Upper lobe of left lung (tissue), 6 donors: ENCODE measurements around the gene PDE4C. TPM values are rescaled to one million over a fixed set of nuclear protein-coding genes. Genes with fewer than 3 reads are reported as not detected.

Source experiments
- ATAC-seq, 2 donors: fragments of 200-7000 bp; cut with Tn5 transposase; one replicate each; pipeline ENCODE4 v1.9.1; 2022; ENCODE audit warnings: mild to moderate bottlenecking in 2 of 2, moderate library complexity in 2 of 2; ENCODE audit not compliant: low FRiP score in 2 of 2
- DNase-seq, 2 donors: peaks; one replicate each; pipeline ENCODE4 v3.0.0-alpha.2; 2019 to 2020
- H3K27ac ChIP-seq, 4 donors: fragments of 200-600 bp; sonication (generic); one replicate each; pipeline ENCODE4 v1.5.1; 2016 to 2019
- H3K27me3 ChIP-seq, 4 donors: fragments of 200-600 bp; sonication (generic); one replicate each; pipeline ENCODE4 v1.5.1; 2017 to 2019
- H3K36me3 ChIP-seq, 4 donors: fragments of 200-600 bp; sonication (generic); one replicate each; pipeline ENCODE4 v1.5.1; 2016 to 2019
- H3K4me1 ChIP-seq, 4 donors: fragments of 200-600 bp; sonication (generic); one replicate each; pipeline ENCODE4 v1.5.1; 2018 to 2019
- H3K4me3 ChIP-seq, 4 donors: fragments of 200-600 bp; sonication (generic); one replicate each; pipeline ENCODE4 v1.5.1; 2017 to 2019; ENCODE audit warnings: mild to moderate bottlenecking in 2 of 4, moderate library complexity in 1 of 4
- H3K9me3 ChIP-seq, 4 donors: fragments of 200-600 bp; sonication (generic); one replicate each; pipeline ENCODE4 v1.5.1; 2018 to 2019
- CTCF ChIP-seq, 6 experiments: fragments of 450-650 bp in 4 of 6; fragments of 200-600 bp in 2 of 6; sonication (generic) in 2 of 6; IDR thresholded peaks; one replicate each; pipeline ENCODE4 v1.5.1; 2016 to 2019; ENCODE audit warnings: antibody characterized with exemption in 6 of 6
- EP300 ChIP-seq, 4 donors: sonication (generic); formaldehyde crosslinking; IDR thresholded peaks; one replicate each; pipeline ENCODE4 v1.5.1; 2017; ENCODE audit warnings: antibody characterized with exemption in 4 of 4, control low read depth in 2 of 4
- POLR2A ChIP-seq, 4 donors: fragments of 450-650 bp; IDR thresholded peaks; one replicate each; pipeline ENCODE4 v1.5.1; 2016 to 2017; ENCODE audit warnings: antibody characterized with exemption in 4 of 4, mild to moderate bottlenecking in 2 of 4
- POLR2AphosphoS5 ChIP-seq, 2 donors: sonication (generic); formaldehyde crosslinking; IDR thresholded peaks; one replicate each; pipeline ENCODE4 v1.5.1; 2017; ENCODE audit warnings: antibody characterized with exemption in 2 of 2
- WGBS, 2 donors: methylation state at CpG; one replicate each; pipeline ENCODE4 v1.1.5; 2017 to 2018; 5-methylcytosine and 5-hydroxymethylcytosine counted together
- total RNA-seq, 6 donors: library from RNA; depleted of rRNA in 4 of 6; stranded (reverse); fragments of >200 nt in 4 of 6; gene quantifications; one replicate each; pipeline versions ENCODE4 v1.1.0 to v1.2.1, GENCODE V29; 2016 to 2021
- donor health status: DM: no; HTN: no; CAD: no; lungs with moderate emphysema.
- donor health status: DM: no; HTN: yes; CAD: no; lungs with severe emphysema.

PDE4C gene
- total RNA-seq, 6 donors from 2014 or later: 6.4 to 479 (median 21.0) TPM

DNA sequence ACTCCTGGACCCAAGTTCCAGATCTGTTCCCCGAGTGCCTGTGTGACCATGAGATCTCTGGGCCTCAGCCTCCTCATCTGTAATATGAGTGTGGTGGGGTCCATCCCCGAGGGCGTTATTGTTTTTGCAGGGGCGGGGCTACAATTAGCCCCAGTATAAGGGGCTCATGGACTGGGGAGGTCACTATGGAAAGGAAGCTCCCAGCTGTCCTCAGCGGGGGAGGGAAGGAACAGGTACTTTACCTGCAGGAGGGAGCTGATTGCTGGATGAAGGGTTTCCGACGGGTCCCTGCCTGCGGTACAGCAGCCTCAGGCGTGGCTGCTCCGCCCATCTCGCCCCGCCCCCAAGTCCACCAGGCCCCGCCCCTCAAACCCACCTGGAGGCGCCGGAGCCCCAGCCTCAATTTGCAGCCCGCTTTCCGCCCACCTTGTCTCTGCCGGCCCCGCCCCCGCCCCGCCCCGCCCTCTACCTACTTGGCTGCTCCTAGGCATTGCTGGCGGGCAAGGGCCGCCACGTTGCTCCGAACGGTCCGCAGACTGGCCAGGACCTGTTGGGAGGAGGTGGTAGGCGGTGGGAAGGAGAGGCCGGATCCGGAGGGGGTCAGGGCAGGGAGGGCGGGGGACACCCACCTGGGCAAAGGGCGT, 5.5 kb downstream of the PDE4C start:
- H3K4me3 ChIP-seq: no peak overlapping the region

DNA sequence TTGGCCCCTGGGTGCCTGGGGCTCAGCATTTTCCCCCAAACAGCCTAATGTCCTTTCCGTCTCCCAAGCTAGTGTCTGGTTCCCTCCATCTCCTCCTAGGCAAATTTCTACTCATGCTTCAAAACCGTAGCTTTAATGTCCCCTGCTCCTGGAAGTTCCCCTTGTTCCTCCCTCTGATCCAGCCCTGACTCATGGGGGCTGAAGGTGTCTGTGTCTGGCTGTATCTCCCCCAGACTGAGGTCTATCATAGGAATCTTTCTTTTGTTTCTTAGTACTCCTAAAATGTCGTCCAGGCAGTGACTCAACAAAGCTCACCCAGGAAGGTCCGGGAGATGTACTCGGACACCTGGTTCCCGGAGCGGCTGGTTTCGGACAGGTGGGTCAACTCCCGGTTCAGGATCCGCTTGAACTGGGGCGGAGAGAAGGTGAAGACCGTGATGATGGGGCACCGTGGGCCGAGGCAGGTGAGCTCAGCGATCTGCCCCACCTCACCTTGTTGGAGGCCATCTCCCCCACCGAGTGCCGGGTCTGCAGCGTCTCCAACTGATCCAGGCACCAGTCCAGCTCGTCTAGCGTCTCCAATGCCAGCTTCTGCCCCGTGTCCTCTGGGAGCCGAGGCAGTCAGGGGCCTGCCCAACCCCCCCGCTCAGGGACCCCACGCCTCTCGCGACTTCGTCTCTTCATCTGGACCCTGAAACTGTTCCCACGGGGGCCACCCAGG, 6.2 kb downstream of the PDE4C start:
- DNase-seq (no peak), ATAC-seq (no peak)
- H3K4me3 ChIP-seq: no peak overlapping the region
- H3K4me1 ChIP-seq: peaks cover 5 to 19% (median 15%) of the 10 kb centered on the region in 4 donors
- no peaks in the 10 kb centered on the region for H3K9me3 ChIP-seq
- WGBS, 2 donors: 72 to 81% methylated on average over 20 to 28 of the region's 28 CpGs
- TF ChIP-seq EP300 (IDR thresholded peaks at IDR 0.05): no peak
- no peak for TF ChIP-seq POLR2A (IDR thresholded peaks at IDR 0.05)
- no peak for TF ChIP-seq CTCF (IDR thresholded peaks at IDR 0.05)
- TF ChIP-seq POLR2AphosphoS5 (IDR thresholded peaks at IDR 0.05): no peak
- no peak overlapping the region for H3K27ac ChIP-seq
- H3K36me3 ChIP-seq: no peaks in the 10 kb centered on the region
- peaks cover 0 to 8% (median 2%) of the 10 kb centered on the region in 4 donors for H3K27me3 ChIP-seq

More for the DNA sequence above, 5.5 kb downstream of the PDE4C start:
- Histone ChIP-seq H3K4me1 (peaks cover 11 to 26% (median 21%) of the 10 kb centered on the region in 4 donors), H3K36me3 (no peaks in the 10 kb centered on the region), H3K9me3 (no peaks in the 10 kb centered on the region), H3K27ac (no peak overlapping the region), H3K27me3 (peaks cover 0 to 13% (median 9%) of the 10 kb centered on the region in 4 donors)
- DNase-seq: peak in 1 of 2 donors; percentile 64
- TF ChIP-seq POLR2A (IDR thresholded peaks at IDR 0.05) (no peak), POLR2AphosphoS5 (IDR thresholded peaks at IDR 0.05) (no peak), EP300 (IDR thresholded peaks at IDR 0.05) (no peak), CTCF (IDR thresholded peaks at IDR 0.05) (no peak)
- ATAC-seq: no peak
- WGBS, 2 donors: 13 to 29% methylated on average over 7 to 26 of the region's 33 CpGs

DNA sequence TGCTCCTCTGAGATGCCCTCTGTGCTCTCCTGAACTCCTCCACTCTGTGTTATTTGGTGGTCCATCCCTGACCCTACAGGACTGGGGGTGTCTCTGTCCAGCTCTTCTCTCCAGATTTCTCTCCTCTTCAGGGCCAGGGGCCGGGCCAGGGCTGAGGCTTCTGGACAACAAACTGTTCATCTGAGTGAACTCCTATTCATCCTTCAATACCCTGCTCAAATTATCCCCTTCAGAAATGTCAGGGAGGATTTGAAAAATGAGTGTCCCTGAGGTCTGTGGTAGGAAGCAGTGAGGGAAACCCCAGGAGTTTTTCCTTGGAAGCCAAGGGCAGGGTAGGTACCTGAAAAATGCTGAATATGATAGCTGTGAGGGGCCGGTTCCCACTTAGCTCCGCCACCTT, 7.6 kb downstream of the PDE4C start:
- Histone ChIP-seq H3K4me1 (peaks cover 0 to 8% (median 2%) of the 10 kb centered on the region in 4 donors), H3K27me3 (peaks cover 0 to 4% (median 0%) of the 10 kb centered on the region in 4 donors), H3K27ac (no peak overlapping the region), H3K9me3 (no peaks in the 10 kb centered on the region), H3K36me3 (no peaks in the 10 kb centered on the region), H3K4me3 (no peak overlapping the region)
- WGBS, 2 donors: 61 to 89% methylated on average over 3 of the region's 3 CpGs
- no peak for ATAC-seq
- TF ChIP-seq POLR2A (IDR thresholded peaks at IDR 0.05) (no peak), POLR2AphosphoS5 (IDR thresholded peaks at IDR 0.05) (no peak), EP300 (IDR thresholded peaks at IDR 0.05) (no peak), CTCF (IDR thresholded peaks at IDR 0.05) (no peak)
- DNase-seq: no peak

- no peak for ATAC-seq
Measured at GRCh38 chr19:18218159-18218558, 8.1 kb downstream of the PDE4C start.

More at GRCh38 chr19:18218159-18218558, 8.1 kb downstream of the PDE4C start:
- no peaks in the 10 kb centered on the region for H3K36me3 ChIP-seq
- no peak overlapping the region for H3K27ac ChIP-seq
- H3K4me1 ChIP-seq: peaks cover 0 to 8% (median 2%) of the 10 kb centered on the region in 4 donors
- H3K4me3 ChIP-seq: no peak overlapping the region
- 89 to 92% methylated on average over 10 to 17 of the region's 17 CpGs for WGBS, 2 donors
- no peak for TF ChIP-seq POLR2AphosphoS5 (IDR thresholded peaks at IDR 0.05)
- no peak for TF ChIP-seq CTCF (IDR thresholded peaks at IDR 0.05)
- TF ChIP-seq POLR2A (IDR thresholded peaks at IDR 0.05): no peak
- TF ChIP-seq EP300 (IDR thresholded peaks at IDR 0.05): no peak
- H3K9me3 ChIP-seq: no peaks in the 10 kb centered on the region
- DNase-seq: no peak
- peaks cover 0 to 4% (median 0%) of the 10 kb centered on the region in 4 donors for H3K27me3 ChIP-seq
